ENCODE data around the gene MDP1.
A peak's percentile ranks its signal among the peaks of the same experiment; 100 is the strongest.
"Not testable (repeated sequence)": the region's sequence is repeated elsewhere in the genome, so short reads cannot be mapped to it uniquely, and the experiment has no call there.

The MDP1 gene

DNA sequence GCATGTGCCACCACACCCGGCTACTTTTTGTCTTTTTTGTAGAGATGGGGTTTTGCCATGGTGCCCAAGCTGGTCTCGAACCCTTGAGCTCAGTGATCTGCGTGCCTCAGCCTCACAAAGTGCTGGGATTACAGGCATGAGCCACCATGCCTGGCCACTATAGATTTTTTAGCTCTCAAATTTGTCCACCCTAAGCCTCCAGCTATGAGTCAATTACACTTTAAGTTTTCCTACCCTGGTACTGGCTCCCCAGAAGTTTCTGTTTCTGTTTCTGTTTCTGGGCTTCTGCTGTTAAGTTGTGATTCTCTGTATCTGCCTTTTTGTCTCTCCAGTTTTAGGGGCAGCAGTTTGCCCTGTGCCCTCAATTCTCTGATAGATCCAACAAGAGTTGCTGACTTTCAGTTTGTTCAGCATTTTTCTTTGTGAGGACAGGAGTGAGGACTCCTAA is 30.9 kb upstream of the MDP1 start:
- no peaks in the 10 kb centered on the region for H3K27me3 ChIP-seq (ENCODE audit: control insufficient read depth in 1 of 2, insufficient read depth in 2 of 2, low read length in 2 of 2)
- no peak overlapping the region for H3K4me3 ChIP-seq (ENCODE audit: low read depth in 1 of 2, low read length in 2 of 2)
- H3K27ac ChIP-seq (ENCODE audit: low read depth, low read length): no peak overlapping the region
- peaks cover 6% of the 10 kb centered on the region for H3K4me1 ChIP-seq (ENCODE audit: insufficient read depth, low read length)
- H3K9me3 ChIP-seq (ENCODE audit: low read length): no peaks in the 10 kb centered on the region
- H3K9ac ChIP-seq (ENCODE audit: low read length): no peak overlapping the region
- no peaks in the 10 kb centered on the region for H3K36me3 ChIP-seq (ENCODE audit: insufficient read depth, low read length)

DNA sequence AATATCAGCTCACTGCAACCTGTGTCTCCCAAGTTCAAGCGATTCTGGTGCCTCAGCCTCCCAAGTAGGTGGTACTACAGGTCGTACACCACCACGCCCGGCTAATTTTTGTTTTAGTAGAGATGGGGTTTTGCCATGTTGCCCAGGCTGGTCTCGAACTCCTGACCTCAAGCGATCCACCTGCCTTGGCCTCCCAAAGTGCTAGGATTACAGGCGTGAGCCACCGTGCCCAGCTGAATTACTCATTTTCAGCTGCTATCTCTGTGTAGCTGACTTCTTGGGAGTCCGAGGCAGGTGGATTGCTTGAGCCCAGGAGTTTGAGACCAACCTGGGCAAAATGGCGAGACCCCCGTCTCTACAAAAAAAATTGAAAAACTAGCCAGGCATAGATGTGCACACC is 29.5 kb upstream of the MDP1 start:
- H3K27me3 ChIP-seq (ENCODE audit: control insufficient read depth in 1 of 2, insufficient read depth in 2 of 2, low read length in 2 of 2); H3K4me3 ChIP-seq (ENCODE audit: low read depth in 1 of 2, low read length in 2 of 2); H3K36me3 ChIP-seq (ENCODE audit: insufficient read depth, low read length); H3K9me3 ChIP-seq (ENCODE audit: low read length); H3K27ac ChIP-seq (ENCODE audit: low read depth, low read length); H3K9ac ChIP-seq (ENCODE audit: low read length): not testable (repeated sequence)
- peaks cover 20% of the 10 kb centered on the region for H3K4me1 ChIP-seq (ENCODE audit: insufficient read depth, low read length)

DNA sequence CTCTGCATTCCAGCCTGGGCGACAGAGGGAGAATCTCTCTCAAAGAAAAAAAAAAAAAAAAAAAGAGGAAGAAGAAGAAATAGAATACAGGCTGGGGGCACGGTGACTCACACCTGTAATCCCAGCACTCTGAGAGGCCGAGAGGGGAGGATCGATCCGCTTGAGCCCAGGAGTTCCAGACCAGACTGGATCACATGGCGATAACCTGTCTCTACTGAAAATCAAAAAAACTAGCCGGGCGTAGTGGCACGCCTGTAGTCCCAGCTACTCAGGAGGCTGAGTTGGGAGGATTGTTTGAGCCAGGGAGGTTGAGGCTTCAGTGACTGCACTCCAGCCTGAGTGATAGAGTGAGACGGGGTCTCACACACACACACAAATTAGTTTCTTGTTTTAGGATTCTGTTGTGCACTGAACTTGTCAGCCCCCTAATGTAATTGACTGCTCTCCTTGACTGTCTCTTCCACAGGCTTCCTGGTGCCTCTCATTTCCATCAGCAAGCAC is 27.5 kb upstream of the MDP1 start:
- Histone ChIP-seq H3K4me1 (ENCODE audit: insufficient read depth, low read length) (peaks cover 34% of the 10 kb centered on the region), H3K4me3 (ENCODE audit: low read depth in 1 of 2, low read length in 2 of 2) (peak overlapping the region; percentile 78), H3K9ac (ENCODE audit: low read length) (peak overlapping the region; percentile 66), H3K36me3 (ENCODE audit: insufficient read depth, low read length) (peaks cover 27% of the 10 kb centered on the region), H3K27me3 (ENCODE audit: control insufficient read depth in 1 of 2, insufficient read depth in 2 of 2, low read length in 2 of 2) (no peaks in the 10 kb centered on the region), H3K9me3 (ENCODE audit: low read length) (no peaks in the 10 kb centered on the region), H3K27ac (ENCODE audit: low read depth, low read length) (peak overlapping the region; percentile 96)

DNA sequence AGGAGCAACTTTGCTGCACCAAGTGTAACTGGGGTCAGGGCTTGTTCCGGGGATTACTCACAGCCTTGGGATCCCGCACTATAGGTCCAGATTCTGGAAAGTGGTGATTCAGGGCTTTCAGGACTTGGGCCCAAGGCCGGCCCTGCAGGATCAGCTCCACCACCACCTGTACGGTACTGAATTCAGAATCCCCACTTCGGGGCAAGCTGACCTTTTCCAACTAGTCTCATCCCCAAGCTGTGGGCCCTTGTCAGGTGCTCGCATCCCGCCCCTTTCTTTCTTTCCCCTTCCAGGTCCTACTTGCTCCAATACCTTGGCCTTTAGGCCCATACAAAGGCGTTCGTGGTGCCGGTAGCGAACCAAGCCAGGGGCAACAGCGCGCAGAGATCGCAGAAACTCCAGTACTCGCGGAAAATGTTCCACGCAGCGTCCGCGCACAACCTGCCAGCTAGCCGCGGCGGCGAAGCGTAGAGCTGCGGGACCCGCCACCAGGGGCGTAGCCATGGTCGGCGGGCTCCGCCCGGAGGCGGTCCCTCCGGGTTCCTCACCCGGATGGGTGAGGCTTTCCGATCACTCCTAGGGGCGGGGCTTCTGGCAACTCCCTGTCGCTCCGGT is 26.1 kb upstream of the MDP1 start:
- Histone ChIP-seq H3K4me3 (ENCODE audit: low read depth in 1 of 2, low read length in 2 of 2) (peak overlapping the region; percentile 78), H3K36me3 (ENCODE audit: insufficient read depth, low read length) (peaks cover 42% of the 10 kb centered on the region), H3K9me3 (ENCODE audit: low read length) (no peaks in the 10 kb centered on the region), H3K9ac (ENCODE audit: low read length) (peak overlapping the region; percentile 66), H3K4me1 (ENCODE audit: insufficient read depth, low read length) (peaks cover 34% of the 10 kb centered on the region), H3K27ac (ENCODE audit: low read depth, low read length) (peak overlapping the region; percentile 96), H3K27me3 (ENCODE audit: control insufficient read depth in 1 of 2, insufficient read depth in 2 of 2, low read length in 2 of 2) (no peaks in the 10 kb centered on the region)

DNA sequence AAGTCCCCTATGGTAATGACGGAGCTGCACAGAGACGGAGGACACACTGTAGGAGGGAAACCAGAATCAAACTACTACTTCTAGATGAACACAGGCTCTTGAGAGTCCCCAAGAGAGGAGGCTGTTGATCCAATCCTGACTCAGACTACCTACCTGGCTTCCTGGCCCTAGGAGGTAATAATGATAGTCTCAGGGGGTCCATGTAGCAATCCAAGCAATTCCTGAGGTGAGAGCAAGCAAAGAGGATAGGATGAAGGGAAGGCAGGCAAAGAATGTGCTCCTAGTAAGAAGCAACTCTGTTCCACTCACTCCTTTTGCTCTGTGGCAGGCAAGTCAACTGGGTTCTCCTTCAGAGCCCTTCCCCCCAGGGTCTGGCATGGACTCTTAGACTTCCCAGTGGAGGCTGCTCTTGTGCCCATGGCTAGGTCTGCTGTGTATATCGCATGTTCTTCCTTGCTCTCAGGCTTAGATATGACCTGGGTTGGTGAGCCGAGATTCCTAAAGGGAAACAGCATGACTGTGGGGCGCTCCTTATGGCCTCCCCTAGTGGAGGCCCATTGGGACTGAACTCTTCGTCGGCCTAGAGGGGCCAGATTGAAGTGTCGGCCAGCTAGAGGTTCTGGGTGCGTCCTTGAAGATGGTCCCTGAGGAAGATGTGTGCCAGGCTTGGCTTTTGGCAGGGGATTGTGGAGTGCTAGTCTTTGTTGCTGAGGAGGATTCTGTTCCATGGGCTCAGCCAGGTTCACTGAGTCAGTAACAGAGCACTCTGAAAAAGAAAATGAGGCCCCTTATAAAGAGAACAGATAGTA is 24.4 kb upstream of the MDP1 start:
- H3K4me1 ChIP-seq (ENCODE audit: insufficient read depth, low read length): peaks cover 34% of the 10 kb centered on the region
- no peak overlapping the region for H3K9ac ChIP-seq (ENCODE audit: low read length)
- no peaks in the 10 kb centered on the region for H3K27me3 ChIP-seq (ENCODE audit: control insufficient read depth in 1 of 2, insufficient read depth in 2 of 2, low read length in 2 of 2)
- no peak overlapping the region for H3K4me3 ChIP-seq (ENCODE audit: low read depth in 1 of 2, low read length in 2 of 2)
- H3K9me3 ChIP-seq (ENCODE audit: low read length): no peaks in the 10 kb centered on the region
- peaks cover 58% of the 10 kb centered on the region for H3K36me3 ChIP-seq (ENCODE audit: insufficient read depth, low read length)
- peak overlapping the region; percentile 37 for H3K27ac ChIP-seq (ENCODE audit: low read depth, low read length)

DNA sequence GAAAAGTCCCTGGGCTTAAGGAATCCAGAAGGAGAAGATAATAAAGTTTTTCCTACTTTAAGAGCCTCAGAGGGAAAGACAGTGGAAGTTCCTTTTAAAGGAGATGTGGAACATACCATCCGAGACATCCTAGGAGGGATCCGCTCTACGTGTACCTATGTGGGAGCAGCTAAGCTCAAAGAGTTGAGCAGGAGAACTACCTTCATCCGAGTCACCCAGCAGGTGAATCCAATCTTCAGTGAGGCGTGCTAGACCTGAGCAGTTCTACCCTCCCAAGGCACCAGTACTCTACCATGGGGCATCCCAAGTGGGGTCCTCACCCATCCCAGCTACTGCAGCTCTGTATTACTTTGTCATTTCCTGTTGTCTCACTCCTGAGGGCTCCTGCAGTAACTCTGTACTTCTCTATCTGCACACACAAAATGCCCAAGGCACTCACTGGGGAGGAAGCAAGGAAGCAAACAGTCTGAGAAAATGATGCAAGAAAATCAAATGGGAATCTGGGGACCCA is 22.7 kb upstream of the MDP1 start:
- H3K36me3 ChIP-seq (ENCODE audit: insufficient read depth, low read length): peaks cover 70% of the 10 kb centered on the region
- H3K9me3 ChIP-seq (ENCODE audit: low read length): no peaks in the 10 kb centered on the region
- H3K4me1 ChIP-seq (ENCODE audit: insufficient read depth, low read length): peaks cover 37% of the 10 kb centered on the region
- H3K27me3 ChIP-seq (ENCODE audit: control insufficient read depth in 1 of 2, insufficient read depth in 2 of 2, low read length in 2 of 2): no peaks in the 10 kb centered on the region
- H3K4me3 ChIP-seq (ENCODE audit: low read depth in 1 of 2, low read length in 2 of 2): no peak overlapping the region
- H3K27ac ChIP-seq (ENCODE audit: low read depth, low read length): no peak overlapping the region
- no peak overlapping the region for H3K9ac ChIP-seq (ENCODE audit: low read length)

DNA sequence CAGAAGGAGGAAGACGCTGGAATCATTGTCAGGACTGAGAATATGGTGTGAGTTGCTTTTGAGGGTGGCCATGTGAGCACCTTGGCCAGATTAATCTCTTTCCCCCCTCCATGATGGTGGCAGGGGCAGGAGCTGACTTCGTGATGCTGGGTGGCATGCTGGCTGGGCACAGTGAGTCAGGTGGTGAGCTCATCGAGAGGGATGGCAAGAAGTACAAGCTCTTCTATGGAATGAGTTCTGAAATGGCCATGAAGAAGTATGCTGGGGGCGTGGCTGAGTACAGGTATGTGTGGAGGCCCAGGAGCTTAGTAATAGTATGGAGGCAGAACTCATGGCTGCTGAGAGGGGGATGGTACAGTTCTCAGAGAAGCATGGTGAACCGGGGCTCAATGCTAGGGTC is 22.3 kb upstream of the MDP1 start:
- Histone ChIP-seq H3K4me1 (ENCODE audit: insufficient read depth, low read length) (peaks cover 37% of the 10 kb centered on the region), H3K27ac (ENCODE audit: low read depth, low read length) (no peak overlapping the region), H3K27me3 (ENCODE audit: control insufficient read depth in 1 of 2, insufficient read depth in 2 of 2, low read length in 2 of 2) (no peaks in the 10 kb centered on the region), H3K36me3 (ENCODE audit: insufficient read depth, low read length) (peaks cover 70% of the 10 kb centered on the region), H3K9me3 (ENCODE audit: low read length) (no peaks in the 10 kb centered on the region), H3K9ac (ENCODE audit: low read length) (no peak overlapping the region), H3K4me3 (ENCODE audit: low read depth in 1 of 2, low read length in 2 of 2) (no peak overlapping the region)

DNA sequence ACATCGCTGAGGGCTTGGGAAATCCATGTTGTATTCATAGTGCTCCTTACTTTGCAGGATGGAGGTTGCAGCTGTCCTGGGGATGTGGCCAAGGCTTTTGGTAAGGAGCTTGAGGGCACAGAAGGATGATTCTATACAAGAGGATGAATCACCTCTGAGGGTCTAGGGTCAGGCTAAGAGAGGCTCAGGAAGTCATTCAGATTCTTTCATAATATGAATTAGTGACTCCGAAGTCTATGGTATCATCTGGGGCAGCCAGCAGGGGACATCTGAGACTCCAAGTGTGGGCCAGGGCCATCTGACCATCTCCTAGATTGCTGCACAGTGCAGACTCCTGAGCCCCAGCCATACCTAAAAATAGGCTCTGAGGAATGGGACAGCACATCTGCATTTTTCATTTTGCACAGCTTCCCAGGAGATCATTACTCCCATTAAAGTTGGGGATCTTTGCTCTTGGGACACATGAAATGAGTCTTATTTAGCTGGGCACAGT is 21.6 kb upstream of the MDP1 start:
- Histone ChIP-seq H3K4me3 (ENCODE audit: low read depth in 1 of 2, low read length in 2 of 2) (no peak overlapping the region), H3K27me3 (ENCODE audit: control insufficient read depth in 1 of 2, insufficient read depth in 2 of 2, low read length in 2 of 2) (no peaks in the 10 kb centered on the region), H3K36me3 (ENCODE audit: insufficient read depth, low read length) (peaks cover 70% of the 10 kb centered on the region), H3K27ac (ENCODE audit: low read depth, low read length) (no peak overlapping the region), H3K4me1 (ENCODE audit: insufficient read depth, low read length) (peaks cover 37% of the 10 kb centered on the region), H3K9ac (ENCODE audit: low read length) (no peak overlapping the region), H3K9me3 (ENCODE audit: low read length) (no peaks in the 10 kb centered on the region)

DNA sequence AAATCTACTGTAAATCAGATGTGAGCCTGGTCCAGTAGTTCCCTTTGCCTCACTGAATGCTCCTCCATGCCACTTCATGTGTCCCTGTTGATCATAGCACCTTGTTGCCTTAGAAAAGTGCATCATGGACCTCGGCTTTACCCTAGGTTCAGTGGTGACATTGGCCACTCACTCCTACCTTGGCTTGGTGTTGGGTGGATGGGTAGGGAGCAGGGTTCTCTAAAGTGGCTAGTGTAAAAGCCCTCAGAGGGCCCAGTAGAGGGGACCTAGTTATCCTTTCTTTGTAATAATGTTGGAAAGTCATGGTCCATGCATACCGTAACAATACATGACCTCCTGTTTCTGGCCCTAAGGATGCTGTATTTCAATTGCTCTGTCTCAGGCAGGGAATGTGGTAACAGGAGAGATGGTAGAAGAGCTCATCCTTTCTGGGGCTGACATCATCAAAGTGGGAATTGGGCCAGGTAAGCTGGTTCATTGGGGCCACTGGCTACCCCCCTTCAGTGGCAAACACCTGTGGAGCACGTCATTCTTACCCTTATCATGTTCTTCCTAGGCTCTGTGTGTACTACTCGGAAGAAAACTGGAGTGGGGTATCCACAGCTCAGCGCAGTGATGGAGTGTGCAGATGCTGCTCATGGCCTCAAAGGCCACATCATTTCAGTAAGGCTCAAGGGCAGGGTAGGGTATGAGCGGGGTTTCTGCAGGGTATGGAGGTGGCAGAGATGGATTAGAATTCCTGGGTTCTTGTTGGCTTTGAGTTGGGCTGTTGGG is 21.0 kb upstream of the MDP1 start:
- Histone ChIP-seq H3K27ac (ENCODE audit: low read depth, low read length) (no peak overlapping the region), H3K4me3 (ENCODE audit: low read depth in 1 of 2, low read length in 2 of 2) (no peak overlapping the region), H3K27me3 (ENCODE audit: control insufficient read depth in 1 of 2, insufficient read depth in 2 of 2, low read length in 2 of 2) (no peaks in the 10 kb centered on the region), H3K36me3 (ENCODE audit: insufficient read depth, low read length) (peaks cover 70% of the 10 kb centered on the region), H3K9ac (ENCODE audit: low read length) (no peak overlapping the region), H3K4me1 (ENCODE audit: insufficient read depth, low read length) (peaks cover 37% of the 10 kb centered on the region), H3K9me3 (ENCODE audit: low read length) (no peaks in the 10 kb centered on the region)

DNA sequence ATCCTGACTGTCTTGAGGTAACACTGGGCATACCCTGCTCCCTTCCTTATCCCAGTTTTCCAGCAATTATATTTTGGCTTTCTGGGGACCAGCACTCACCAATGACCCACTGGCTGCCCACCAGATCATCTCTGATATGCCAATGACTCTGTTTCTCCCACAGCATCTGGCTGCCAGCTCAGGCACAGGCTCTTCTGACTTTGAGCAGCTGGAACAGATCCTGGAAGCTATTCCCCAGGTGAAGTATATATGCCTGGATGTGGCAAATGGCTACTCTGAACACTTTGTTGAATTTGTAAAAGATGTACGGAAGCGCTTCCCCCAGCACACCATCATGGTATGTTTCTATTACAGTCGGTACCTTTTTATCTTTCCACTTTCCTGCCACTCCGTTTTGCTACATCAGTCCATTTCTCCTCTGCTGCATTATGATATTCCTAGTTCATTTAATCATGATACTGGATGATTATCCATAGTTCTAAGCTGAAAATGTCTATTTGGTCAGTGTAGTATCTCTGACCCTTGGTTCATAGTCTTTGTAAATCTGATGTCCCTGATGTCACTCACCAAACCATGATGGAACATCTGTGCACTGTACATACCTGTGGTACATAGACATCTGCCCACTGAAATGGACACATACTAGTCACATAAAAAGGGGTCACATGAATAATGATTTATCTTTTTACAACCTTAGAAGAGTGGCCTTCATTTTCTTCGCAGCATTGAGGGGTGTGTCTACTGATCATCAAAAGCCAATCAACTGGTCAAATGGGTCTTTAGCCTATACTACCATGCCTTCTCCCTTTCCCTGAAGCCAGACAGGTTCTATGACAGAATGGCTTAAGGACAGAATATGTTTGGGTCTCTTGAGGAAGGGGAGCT is 20.2 kb upstream of the MDP1 start:
- H3K27me3 ChIP-seq (ENCODE audit: control insufficient read depth in 1 of 2, insufficient read depth in 2 of 2, low read length in 2 of 2): no peaks in the 10 kb centered on the region
- peaks cover 36% of the 10 kb centered on the region for H3K4me1 ChIP-seq (ENCODE audit: insufficient read depth, low read length)
- H3K4me3 ChIP-seq (ENCODE audit: low read depth in 1 of 2, low read length in 2 of 2): no peak overlapping the region
- H3K9me3 ChIP-seq (ENCODE audit: low read length): no peaks in the 10 kb centered on the region
- peaks cover 69% of the 10 kb centered on the region for H3K36me3 ChIP-seq (ENCODE audit: insufficient read depth, low read length)
- H3K9ac ChIP-seq (ENCODE audit: low read length): no peak overlapping the region
- H3K27ac ChIP-seq (ENCODE audit: low read depth, low read length): no peak overlapping the region
